PFSK-1 (cell line): ENCODE data around the gene KCP.

Source experiments
- POLR2AphosphoS5 ChIP-seq: IDR thresholded peaks from 2 replicates; pipeline ENCODE4 v1.6.1; 2012; ENCODE audit warnings: low read depth, mild to moderate bottlenecking, control low read depth, low read length, moderate library complexity
- REST ChIP-seq, 2 experiments: IDR thresholded peaks; 2 replicates each; pipeline versions ENCODE4 v1.6.1 to v1.8.0; 2011 to 2012; ENCODE audit warnings: low read depth in 2 of 2, low read length in 2 of 2, control low read depth in 1 of 2, inconsistent platforms in 1 of 2, mild to moderate bottlenecking in 1 of 2, moderate library complexity in 1 of 2; ENCODE audit not compliant: insufficient read depth in 1 of 2
- SIN3A ChIP-seq: IDR thresholded peaks from 2 replicates; pipeline ENCODE4 v1.6.1; 2012; ENCODE audit warnings: mild to moderate bottlenecking, low read length, moderate library complexity, borderline replicate concordance; ENCODE audit not compliant: insufficient read depth
- TAF1 ChIP-seq: IDR thresholded peaks from 2 replicates; pipeline ENCODE4 v1.6.1; 2012; ENCODE audit warnings: low read length, control low read depth, borderline replicate concordance; ENCODE audit not compliant: insufficient read depth

GRCh38 chr7:128944487-128945236 is 34.2 kb upstream of the KCP start:
- TF ChIP-seq REST (IDR thresholded peaks at IDR 0.05; ENCODE audit: insufficient read depth in 1 of 2, low read depth in 2 of 2, low read length in 2 of 2) (no peak), POLR2AphosphoS5 (no peak), SIN3A (no peak), TAF1 (no peak)
